ENCODE results near the gene KLK7.
A peak's percentile ranks its signal among the peaks of the same experiment; 100 is the strongest.

KLK7 gene

DNA sequence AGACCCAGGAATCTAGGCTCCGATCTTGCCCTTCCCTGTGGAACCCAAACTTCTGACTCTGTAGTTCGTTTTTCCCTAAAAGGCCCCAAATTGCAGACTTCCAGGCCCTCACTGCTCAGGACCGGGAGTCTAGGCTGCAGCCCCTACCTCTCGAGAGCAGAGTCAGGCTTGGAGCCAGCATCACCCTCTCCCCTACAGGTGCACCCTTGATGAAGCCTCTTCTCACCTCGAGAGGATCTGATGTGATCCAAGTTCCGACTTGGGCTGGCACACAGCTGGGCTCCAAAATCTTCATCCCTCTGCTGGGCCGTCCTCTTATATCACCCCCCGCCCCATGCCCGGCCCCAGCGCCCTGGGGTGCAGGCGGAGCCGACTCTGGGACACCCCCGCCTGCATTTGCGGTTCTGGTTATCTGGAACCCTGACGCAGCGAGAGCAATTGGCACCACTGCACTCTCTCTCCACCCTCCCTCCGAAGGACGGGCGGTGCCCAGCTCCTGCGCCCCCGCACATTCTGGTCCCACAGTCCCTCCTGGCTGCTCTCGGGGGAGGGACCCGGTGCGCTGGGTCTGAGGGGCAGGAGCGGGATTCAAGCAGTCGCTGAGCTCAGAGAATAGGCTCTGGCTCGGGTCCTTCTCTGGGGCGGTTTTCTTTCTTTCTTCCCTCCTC, at the start of gene KLK7:
Gene KLK7, minus strand, starts transcription at position 293 of the 668 bp plus-strand sequence. CDS start 1,518 bp downstream, outside the sequence.
- DNase-seq = peak in 9 of 58 donors; percentile 5 to 31 (median 13)

DNA sequence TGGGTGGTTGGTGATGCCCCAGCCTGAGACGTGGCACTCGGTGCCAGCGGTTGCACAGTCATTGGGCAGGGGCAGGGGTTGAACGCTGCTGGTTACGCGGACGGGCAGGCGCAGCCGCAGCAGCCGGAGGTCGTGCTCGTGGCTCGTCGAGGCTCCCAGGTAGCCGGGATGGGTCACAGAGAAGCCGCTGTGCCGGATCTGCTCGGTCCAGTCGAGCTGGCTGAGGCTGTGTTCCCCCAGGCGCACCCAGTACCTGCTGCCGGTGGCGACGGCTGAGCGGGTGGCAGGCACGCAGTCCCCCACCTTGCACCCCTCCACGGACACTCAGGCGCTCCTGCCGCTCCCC, 48.1 kb upstream of the KLK7 start:
- DNase-seq = no peak

DNA sequence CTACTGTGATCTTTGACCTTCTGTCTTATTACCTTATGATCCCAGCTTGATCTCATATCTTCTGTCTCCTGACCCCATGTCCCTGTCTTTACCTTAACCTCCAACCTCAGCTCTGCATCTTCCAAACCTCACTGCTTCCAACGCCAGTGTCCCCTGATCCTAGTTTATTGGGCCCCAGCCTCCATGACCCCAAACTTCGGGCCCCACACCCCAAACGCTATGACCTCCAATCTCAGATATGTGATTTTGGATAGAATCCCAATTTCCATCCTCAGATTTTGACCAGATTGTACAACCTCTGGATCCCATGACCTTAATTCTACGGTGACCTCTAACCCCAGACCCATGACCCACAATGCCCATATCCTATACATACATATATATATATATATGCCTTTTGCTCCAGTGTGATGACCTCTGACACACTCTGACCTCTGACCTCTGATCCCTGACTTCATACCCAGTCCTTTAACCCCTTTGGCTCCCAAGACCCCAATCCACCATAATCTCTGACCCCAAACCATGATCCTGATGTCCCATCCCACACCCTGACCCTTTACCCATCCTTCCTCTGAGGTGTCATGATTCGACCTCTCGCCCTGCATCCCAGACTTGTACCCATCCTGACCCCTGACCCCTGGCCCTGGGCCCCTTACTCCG, 47.6 kb upstream of the KLK7 start:
- no peak for DNase-seq

DNA sequence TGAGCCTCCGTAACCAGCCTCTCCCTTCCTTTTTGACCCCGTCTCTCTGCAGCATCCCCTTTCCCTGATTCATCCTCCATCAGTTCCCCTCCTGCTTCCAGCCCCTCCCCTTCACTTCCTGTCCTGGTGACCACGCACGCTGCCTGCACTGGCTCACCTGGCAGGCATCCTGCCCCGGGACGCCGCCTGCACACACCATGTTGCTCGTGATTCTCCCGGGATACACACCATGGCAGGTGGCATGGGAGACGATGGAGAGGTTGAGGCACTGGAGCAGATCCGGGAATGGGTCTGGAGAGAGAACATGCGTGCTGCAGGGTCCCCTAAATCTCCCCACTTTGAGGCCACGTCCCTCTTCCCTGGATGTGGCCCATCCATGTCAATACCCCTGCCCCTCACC, 46.9 kb upstream of the KLK7 start:
- no peak for DNase-seq

DNA sequence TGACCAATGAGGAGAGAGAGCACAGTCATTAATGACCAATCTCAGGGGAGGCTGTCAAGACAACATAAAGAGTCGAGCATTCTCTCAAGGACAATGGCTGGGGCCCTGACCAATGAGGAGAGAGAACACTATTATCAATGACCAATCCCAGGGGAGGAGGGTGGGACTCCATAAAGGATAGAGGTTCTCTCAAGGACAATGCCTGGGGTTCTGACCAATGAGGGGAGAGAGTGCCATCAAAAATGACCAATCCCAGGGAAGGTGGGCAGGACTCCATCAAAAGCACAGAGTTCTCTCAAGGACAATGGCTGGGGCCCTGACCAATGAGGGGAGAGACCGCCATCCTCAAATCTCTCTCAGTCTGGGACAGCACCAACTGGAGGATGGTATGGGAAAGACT, 46.0 kb upstream of the KLK7 start:
- DNase-seq = no peak

DNA sequence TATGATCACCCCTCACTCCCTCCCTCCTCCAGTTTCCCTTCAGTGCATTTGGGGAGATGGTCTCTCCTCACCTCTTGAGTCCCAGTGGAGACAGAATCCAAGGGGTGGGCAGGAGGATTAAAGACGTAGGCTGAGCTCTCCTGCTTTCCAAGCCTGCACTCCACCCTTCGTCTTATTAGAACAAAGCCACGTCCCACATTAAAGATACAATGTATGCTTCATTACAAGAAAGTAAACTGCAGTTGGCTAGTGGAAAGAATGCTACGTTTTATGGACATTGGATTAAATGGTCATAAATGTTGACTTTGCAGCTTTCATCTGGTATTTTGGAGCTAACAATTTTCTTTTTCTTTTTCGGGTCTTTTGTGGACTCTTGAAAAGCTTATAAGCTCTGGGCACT, 44.2 kb upstream of the KLK7 start:
- DNase-seq = no peak

DNA sequence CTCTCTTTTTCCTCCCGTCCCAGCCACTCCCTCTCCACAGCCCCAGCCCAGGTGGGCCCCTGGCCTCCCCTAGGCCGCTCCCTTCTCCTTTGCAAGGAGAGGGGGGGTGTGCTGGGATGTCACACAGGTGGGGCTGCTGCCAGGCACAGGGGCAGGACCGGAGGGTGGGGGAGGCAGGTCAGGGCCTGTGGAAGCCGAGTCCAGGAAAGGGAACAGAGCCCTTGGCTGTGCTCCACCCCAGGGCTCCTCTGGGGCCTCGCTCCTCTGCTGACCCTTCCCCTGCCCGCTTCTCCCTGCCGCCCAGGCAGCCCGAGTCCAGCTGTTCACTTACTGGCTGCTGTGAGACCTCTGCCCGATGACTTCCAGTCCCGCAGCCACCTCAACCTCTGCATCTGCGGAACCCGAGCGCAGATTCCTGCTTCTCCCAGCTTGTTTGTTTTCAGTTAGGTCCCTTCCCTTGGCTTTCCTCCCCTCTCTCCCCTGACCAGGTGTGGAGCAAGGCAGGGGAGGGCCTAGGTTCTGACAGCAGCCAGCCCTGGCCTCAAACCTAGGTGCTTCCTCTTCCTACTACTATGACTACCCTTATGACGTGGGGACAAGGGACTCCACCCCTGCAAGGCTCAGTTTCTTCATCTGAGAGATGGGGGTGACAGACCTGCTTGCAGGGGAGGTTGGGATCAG, 43.5 kb upstream of the KLK7 start:
- no peak for DNase-seq

DNA sequence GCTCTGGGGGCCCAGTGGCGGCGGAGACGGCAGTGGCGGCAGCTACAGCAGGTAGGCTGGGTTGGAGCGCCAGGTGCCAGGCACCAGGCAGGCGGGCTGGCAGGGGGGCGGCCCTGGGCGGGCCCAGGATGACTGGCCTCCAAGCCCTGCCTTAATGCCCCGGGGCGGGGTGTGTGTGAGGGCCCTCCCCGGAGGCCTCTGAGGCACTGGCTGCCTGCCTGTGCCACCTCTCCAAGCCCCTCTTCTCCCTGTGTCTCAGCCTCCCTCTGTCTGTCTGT, 42.8 kb upstream of the KLK7 start, which contains the start of gene KLK11:
Gene KLK11, minus strand, starts transcription at position 63 of the 278 bp plus-strand sequence. CDS start 985 bp downstream, outside the sequence.
- no peak for DNase-seq

DNA sequence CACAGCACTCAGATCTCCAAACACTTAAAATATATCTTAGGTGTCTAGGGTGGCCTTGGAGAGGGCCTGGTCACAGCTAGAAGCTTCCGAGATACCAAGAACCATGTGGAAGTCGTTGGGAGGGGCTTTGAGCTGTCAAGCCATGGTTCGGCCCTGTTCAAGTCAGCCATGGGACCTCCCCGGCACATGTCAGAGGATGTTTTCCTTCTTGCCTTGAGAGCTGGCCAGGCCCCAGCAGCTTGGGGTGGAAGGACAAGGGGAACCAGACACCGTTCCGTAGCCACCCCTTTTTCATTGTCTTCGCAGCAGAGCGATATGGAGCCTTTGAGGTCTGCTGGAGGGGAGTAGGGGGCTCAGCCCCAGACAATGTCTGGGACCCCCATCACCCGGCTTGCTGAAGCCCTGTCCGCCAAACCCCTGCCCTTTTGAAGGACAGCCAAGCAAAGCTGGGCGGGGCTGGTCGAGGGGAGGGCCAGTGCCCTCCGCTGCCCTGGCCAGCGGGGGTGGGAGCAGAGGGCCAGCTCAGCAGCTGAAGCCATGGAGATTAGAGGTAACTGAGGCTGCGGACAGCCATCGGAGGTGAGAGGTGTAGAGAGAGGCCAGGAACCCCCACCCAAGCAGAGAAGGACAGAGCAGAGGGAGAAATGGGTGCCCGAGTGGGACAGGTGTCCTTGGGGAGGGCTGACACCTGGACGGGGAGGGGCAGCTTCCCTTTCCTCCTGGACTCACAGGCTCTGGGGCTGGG, 42.3 kb upstream of the KLK7 start:
- no peak for DNase-seq

DNA sequence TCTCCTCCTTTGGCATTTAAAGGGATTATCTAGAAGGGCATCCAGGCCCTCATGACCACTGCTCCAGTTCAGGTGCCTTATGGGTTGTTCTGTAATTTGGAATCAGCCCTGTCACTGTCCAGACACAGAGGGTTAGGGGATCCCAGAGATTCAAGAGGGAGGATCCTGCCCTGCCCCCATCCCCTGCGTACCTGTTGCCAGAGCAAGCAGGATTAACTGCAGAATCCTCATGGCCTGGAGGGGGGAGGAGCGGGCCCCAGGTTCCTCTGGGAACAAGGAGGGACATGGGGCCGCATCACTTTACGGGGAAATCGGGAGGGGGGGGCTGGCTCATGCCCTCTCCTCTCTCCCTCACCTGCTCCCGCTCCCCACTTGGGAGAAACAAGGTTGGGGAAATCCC, 41.7 kb upstream of the KLK7 start:
- DNase-seq = no peak

DNA sequence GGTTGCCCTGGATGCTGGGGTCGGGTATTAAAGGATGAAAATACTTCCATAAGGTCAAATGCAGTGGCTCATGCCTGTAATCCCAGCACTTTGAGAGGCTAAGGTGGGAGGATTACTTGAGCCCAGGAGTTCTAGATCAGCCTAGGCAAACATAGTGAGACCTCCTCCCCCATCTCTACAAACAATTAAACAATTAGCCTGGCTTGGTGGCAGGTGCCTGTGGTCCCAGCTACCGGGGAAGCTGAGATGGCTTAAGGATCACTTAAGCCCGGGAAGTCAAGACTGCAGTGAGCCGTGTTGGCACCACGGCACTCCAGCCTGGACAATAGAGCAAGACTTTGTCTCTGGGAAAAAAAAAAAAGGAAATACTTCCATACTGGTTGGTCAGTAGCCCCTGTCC, 41.2 kb upstream of the KLK7 start:
- no peak for DNase-seq

DNA sequence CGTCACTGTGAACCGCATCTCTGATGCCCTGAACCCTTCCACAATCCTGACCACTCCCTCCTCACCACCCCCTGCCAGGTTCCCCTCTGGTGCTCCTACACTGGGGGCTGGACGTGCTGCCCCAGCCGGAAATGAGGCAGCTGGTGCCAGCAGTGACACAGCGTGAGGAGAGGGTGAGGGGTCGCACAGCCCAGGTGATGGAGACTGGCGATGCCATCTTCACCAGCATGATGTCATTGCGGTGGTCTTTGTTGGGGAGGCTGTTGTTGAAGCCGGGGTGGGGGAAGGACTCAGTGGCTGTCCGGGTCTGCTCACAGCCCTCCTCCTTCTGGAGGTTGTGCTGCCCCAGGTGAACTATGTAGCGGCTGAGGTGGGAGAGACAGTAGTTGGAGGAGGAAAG, 40.2 kb upstream of the KLK7 start:
- DNase-seq = no peak

DNA sequence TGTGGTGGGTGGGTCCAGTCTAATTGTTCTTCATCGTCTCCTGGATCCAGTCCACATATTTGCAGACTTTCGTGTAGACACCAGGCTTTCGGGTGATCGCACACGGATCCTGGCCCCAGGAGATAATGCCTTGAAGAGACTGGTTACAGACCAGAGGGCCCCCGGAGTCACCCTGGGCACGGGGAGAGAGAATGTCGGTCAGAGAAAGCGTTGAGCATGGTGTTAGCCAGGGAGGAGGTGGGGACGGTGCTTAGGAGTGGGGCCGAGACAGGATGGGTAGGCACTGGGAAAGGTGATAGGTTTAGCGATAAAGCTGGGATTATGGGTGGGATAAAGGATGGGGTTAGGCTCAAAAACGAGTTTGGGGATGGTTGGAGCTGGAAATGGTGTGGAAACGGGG, 38.8 kb upstream of the KLK7 start:
- no peak for DNase-seq

DNA sequence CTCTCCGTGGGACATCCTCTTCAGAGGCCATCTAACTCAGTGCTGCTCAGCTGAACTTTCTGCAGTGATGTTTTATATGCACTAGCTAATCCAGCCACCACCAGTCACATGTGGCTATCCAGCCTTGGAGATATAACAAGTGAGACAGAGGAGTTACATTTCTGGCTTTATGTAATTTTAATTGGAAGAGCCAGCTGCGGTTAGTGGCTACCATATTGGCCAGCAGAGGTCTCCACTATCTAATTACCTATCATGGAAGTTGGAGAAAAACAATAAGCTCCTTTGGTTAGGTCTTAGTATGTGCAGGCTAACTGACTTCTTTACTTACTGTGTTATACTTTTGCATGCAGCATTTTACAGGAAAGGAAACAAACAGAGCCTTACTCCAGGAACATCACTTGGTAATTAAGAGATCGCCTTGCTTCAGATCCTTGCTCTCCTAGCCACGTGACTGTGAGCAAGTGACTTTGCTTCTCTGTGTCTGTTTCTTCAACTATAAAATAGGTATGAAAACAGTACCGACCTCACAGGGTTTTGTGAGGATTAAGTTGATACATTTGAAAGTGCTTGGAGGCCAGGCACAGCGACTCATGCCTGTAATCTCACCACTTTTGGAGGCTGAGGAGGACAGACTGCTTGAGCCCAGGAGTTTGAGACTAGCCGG, 37.4 kb upstream of the KLK7 start:
- peak in 9 of 58 donors; percentile 5 to 48 (median 11) for DNase-seq

DNA sequence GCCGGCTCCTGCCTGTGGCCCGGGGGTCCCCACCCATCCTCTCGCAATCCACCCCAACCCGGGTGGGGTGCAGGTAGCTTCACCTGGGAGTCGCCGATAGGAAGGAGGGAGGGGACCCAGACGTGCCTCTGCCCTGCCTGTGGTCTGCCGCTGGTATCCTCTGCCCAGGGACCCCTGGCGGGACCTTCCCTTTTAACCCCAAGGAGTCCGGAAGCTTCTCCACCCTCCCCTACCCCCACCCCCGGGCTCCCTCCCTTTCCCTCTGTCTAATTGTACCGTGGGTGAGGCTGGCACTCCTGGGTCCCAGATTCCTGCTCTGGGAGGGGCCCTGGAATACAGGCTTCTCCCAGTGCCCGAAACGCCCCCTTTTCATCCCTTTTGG, 35.8 kb upstream of the KLK7 start, which contains the start of gene KLK10:
Gene KLK10, minus strand, starts transcription at position 166 of the 382 bp plus-strand sequence. CDS start 579 bp downstream, outside the sequence.
- no peak for DNase-seq

DNA sequence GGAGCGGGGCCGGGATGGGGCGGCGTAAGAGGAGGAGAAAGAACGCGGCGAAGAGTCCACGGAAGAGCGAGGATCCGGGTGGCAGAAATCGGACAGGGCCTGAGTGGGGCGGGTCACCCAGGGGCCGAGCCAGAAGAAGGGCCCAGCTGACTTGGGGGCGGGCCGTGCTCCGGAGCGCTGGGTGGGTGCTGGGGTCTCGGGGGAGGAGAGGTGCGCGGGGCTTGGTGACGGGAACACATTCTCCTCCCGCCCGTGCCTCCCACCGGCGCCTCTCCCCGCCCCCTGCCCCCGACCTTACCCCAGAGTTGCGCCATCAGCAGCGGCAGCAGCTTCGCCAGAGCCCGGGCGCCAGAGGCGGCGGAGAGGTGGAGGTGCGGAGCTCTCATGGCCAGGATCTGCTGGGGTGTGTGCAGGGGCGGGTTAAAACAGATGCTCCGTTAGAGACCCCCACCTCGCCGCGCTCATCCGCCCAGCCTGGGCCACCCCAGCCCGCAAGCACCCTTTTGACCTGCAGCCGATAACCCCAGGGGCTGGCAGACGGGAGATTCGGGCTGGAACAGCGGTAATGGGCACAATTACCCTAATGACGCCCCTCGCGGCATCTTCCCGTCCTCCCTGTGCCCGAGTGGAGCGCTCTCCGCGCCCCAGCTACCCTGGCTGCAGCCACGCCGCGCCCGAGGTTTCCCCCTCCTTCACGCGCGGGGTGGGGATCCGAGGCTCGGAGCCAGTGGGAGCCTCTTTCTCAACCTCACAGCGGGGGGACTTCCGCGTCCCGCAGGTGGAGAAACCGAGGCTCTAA, 35.2 kb upstream of the KLK7 start:
- DNase-seq = no peak

DNA sequence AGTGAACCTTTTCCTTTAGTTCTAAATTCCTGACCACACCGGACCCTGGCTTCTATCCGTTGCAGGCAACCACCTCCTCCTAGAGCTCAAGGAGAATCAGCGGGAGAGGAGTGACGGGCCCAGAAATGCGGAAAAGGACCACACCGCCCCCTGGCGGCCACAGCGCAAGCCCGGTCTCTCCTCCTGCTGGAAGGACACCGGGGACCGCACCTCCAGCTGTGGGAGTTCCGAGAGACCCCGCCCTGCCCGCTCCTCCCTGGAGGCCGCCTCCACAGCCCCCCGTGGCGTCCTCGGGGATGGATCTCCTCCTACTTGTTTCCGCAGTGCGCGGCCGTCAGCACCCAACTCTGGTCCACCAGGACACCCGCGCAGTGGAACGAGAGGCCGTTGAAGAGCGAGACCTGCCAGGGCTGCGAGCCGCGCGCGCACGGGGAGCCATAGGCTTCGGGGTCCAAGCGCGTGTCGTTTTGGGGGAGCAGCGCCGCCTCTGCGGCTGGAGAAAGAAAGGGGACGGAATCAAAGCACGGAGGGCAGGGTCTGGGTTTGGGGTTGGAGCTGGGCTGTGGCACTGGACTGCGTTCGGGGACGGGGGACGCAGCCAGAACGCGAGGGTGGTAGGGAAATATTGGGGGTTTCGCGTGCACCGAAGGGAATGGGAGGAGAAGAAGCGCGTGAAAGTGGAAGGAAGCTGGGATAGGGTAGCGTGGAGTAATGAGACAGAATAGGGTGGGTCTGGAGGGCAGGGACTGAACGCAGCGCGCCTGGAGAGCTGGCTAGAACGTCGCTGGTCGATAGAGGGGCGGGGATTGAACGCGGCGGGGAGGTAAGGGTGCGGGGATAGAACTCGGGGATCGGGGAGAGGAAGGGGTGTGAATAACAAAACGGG, 33.3 kb upstream of the KLK7 start:
- peak in 52 of 58 donors; percentile 7 to 77 (median 45) for DNase-seq

DNA sequence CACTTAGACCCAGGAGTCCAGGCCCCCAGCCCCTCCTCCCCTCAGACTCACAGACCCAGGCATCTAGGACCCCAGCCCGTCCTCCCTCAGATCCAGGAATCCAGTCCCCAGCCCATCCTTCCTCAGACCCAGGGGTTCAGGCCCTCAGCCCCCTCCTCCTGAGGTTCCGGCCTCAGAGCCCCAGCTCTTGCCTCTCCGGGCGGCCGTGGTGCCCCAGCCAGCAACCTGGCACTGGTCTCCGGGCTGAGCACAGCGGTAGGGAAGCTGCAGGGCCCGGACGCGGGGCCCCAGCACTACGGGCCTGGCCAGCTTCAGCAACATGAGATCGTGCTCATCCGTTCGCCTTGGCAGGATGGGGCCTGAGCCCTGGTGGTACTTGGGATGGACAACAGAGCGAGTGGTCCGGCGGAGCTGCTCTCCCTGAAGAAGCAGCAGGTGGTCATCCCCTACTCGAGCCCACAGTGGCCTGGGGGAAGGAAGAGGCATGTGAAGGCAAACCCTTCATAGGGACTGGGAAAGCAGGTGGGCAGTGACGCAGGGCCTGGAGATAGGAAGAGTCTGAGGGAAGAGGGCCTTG, 32.1 kb upstream of the KLK7 start:
- DNase-seq = no peak

DNA sequence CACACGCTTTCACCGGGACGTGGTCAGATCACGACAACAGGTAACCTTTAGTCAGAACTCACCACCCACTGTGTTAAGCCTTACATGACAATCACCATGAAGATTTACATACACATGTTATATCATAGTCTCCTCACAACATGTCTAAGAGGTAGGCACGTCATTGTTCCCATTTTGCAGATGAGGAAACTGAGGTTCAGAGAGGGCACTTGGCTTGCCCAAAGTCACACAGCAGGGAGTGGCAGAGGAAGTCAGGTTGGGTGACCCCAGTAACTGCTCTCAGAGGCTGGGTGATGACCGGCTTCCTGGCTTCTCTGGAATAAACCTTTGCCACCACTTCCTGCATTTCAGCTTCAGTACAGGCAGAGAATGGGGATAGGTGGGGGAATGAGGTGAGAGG, 30.5 kb upstream of the KLK7 start:
- no peak for DNase-seq

Data from anterior cingulate cortex (tissue), 58 donors.